Endothelial cell of umbilical vein (primary cell): ENCODE data around the gene KRT77. TPM values are rescaled to one million over a fixed set of nuclear protein-coding genes. Genes with fewer than 3 reads are reported as not detected.

ENCODE experiments used
- BruUV-seq: library from RNA; stranded (reverse); fragments of 400-500 nt; replicated peaks from 2 replicates; lab custom pipeline; 2021; lab: Mats Ljungman, UMichigan
- CTCF ChIA-PET: fragments of 300-600, 350-600 bp; sonication (Branson Sonifier 250); formaldehyde crosslinking; loops from one replicate; lab custom pipeline; 2021; ENCODE audit warnings: antibody characterized with exemption, inconsistent platforms; lab: Charles Lee
- POLR2A ChIA-PET: fragments of 300-600, 350-600 bp; sonication (Branson Sonifier 250); formaldehyde crosslinking; loops from one replicate; lab custom pipeline; 2021; ENCODE audit warnings: antibody characterized with exemption, inconsistent platforms; lab: Charles Lee
- DNase-seq: peaks from one replicate; pipeline ENCODE4 v3.0.0-alpha.2; 2011; ENCODE audit warnings: low read depth, low spot score
- FAIRE-seq: peaks from 2 replicates; lab custom pipeline; 2011; peaks lifted over from hg19 to GRCh38; lab: Jason Lieb, UNC
- H2AFZ ChIP-seq: 2 replicates; pipeline ENCODE4 v1.6.0; 2012; ENCODE audit warnings: low read depth, low read length, control low read depth, inconsistent platforms
- H3K27ac ChIP-seq: 2 replicates; pipeline ENCODE4 v1.5.1; 2011; ENCODE audit warnings: low read depth, mild to moderate bottlenecking, control low read depth, low read length, moderate library complexity; ENCODE audit not compliant: insufficient read depth
- H3K27me3 ChIP-seq, 2 experiments: 2 replicates each; pipeline versions ENCODE4 v1.6.0 to v1.6.1; 2011; ENCODE audit warnings: low read length in 2 of 2, mixed read lengths in 1 of 2; ENCODE audit not compliant: control insufficient read depth in 2 of 2, insufficient read depth in 2 of 2
- H3K36me3 ChIP-seq, 2 experiments: 2 replicates in 1 of 2; 3 replicates in 1 of 2; pipeline ENCODE4 v1.5.1; 2011; ENCODE audit warnings: low read length in 2 of 2, mild to moderate bottlenecking in 1 of 2, moderate library complexity in 1 of 2; ENCODE audit not compliant: control insufficient read depth in 2 of 2, insufficient read depth in 2 of 2; ENCODE audit errors: extremely low read depth in 1 of 2
- H3K4me1 ChIP-seq: 3 replicates; pipeline ENCODE4 v1.5.1; 2011; ENCODE audit warnings: mild to moderate bottlenecking, low read length; ENCODE audit not compliant: control insufficient read depth, insufficient read depth; ENCODE audit errors: extremely low read depth
- H3K4me2 ChIP-seq: 2 replicates; pipeline ENCODE4 v1.6.1; 2011; ENCODE audit warnings: low read length, control low read depth, mixed read lengths; ENCODE audit not compliant: insufficient read depth
- H3K4me3 ChIP-seq, 3 experiments: fragments of 200-600 bp in 1 of 3; sonication (generic), shearing (Covaris generic) in 1 of 3; replicated peaks in 1 of 3; 2 replicates each; pipeline ENCODE4 v1.5.1; 2011 to 2016; ENCODE audit warnings: control low read depth in 3 of 3, low read length in 3 of 3, mild to moderate bottlenecking in 2 of 3, inconsistent platforms in 1 of 3, low read depth in 1 of 3, moderate library complexity in 1 of 3; ENCODE audit not compliant: insufficient read depth in 1 of 3
- H3K79me2 ChIP-seq: 2 replicates; pipeline ENCODE4 v1.6.0; 2012; ENCODE audit warnings: low read length, inconsistent platforms; ENCODE audit not compliant: control insufficient read depth, insufficient read depth
- H3K9ac ChIP-seq: replicated peaks from 2 replicates; pipeline ENCODE3; 2011; ENCODE audit warnings: low read length, control low read depth; ENCODE audit not compliant: insufficient read depth; ENCODE audit errors: extremely low read depth
- H3K9me1 ChIP-seq: replicated peaks from 3 replicates; pipeline ENCODE4 v1.6.0; 2011; ENCODE audit warnings: mild to moderate bottlenecking, low read length; ENCODE audit not compliant: control insufficient read depth, insufficient read depth; ENCODE audit errors: extremely low read depth
- H3K9me3 ChIP-seq: replicated peaks from 2 replicates; pipeline ENCODE4 v1.5.1; 2012; ENCODE audit warnings: low read length, inconsistent platforms; ENCODE audit not compliant: control insufficient read depth, insufficient read depth
- H4K20me1 ChIP-seq: replicated peaks from 2 replicates; pipeline ENCODE3; 2011; ENCODE audit warnings: mild to moderate bottlenecking, low read length; ENCODE audit not compliant: control insufficient read depth, insufficient read depth; ENCODE audit errors: extremely low read depth
- EZH2 ChIP-seq: IDR thresholded peaks from 2 replicates; pipeline ENCODE4 v1.6.1; 2012; ENCODE audit warnings: borderline replicate concordance, low read depth, mild to moderate bottlenecking, moderate library complexity, low read length, inconsistent platforms; ENCODE audit not compliant: severe bottlenecking
- FOS ChIP-seq: IDR thresholded peaks from 2 replicates; pipeline ENCODE4 v1.6.1; 2011; ENCODE audit warnings: mild to moderate bottlenecking, low read length, moderate library complexity, borderline replicate concordance; ENCODE audit not compliant: insufficient read depth
- GATA2 ChIP-seq: IDR thresholded peaks from 2 replicates; pipeline ENCODE4 v1.7.0; 2011; ENCODE audit warnings: low read depth, mild to moderate bottlenecking, moderate library complexity, mixed read lengths, low read length; ENCODE audit not compliant: insufficient read length, insufficient read depth
- JUN ChIP-seq: IDR thresholded peaks from 2 replicates; pipeline ENCODE4 v1.6.1; 2011; ENCODE audit warnings: borderline replicate concordance, low read depth; ENCODE audit not compliant: insufficient read length, insufficient read depth
- MYC ChIP-seq: IDR thresholded peaks from one replicate; pipeline ENCODE4 v1.6.1; 2011; ENCODE audit warnings: mild to moderate bottlenecking, low read depth, low read length
- POLR2A ChIP-seq: IDR thresholded peaks from 2 replicates; pipeline ENCODE4 v1.6.1; 2012; ENCODE audit warnings: low read depth, mild to moderate bottlenecking, control low read depth, low read length
- POLR2AphosphoS5 ChIP-seq: IDR thresholded peaks from 2 replicates; pipeline ENCODE4 v1.6.1; 2012; ENCODE audit warnings: low read depth, mild to moderate bottlenecking, control low read depth, low read length, moderate library complexity; ENCODE audit not compliant: insufficient read depth
- dilution Hi-C: fragments of 300-500 bp; cut with MboI; formaldehyde crosslinking; loops from one replicate; pipeline ENCODE4 v1.15.0; 2019; ENCODE audit warnings: low sequenced_read_pairs; ENCODE audit not compliant: extremely low pct_ligation_motif_present
- intact Hi-C: fragments of 100-400 bp; cut with micrococcal nuclease; formaldehyde crosslinking; loops from one replicate; pipeline ENCODE4 v1.10.0; 2022
- polyA plus RNA-seq, 4 experiments: library from polyadenylated mRNA; depleted of rRNA in 3 of 4; stranded (reverse) in 3 of 4; unstranded in 1 of 4; fragments of >200 nt; gene quantifications; 2 replicates each; pipeline versions ENCODE4 v1.2.1 to v1.2.3, GENCODE V29; 2011 to 2012; ENCODE audit warnings: missing spikeins in 1 of 4
- total RNA-seq: library from RNA; stranded (reverse); gene quantifications from 2 replicates; pipeline ENCODE4 v1.2.3, GENCODE V29; 2021
- TF ChIP-seq, protein P1 (sequence below): IDR thresholded peaks from 2 replicates; pipeline ENCODE4 v1.6.1; 2011; ENCODE audit not compliant: insufficient read depth, insufficient read length
- TF ChIP-seq, protein P2 (sequence below), 2 donors: IDR thresholded peaks; 1 replicate in 1 of 2; 2 replicates in 1 of 2; pipeline ENCODE4 v1.5.1; 2011; ENCODE audit warnings: low read length in 2 of 2, mild to moderate bottlenecking in 2 of 2, moderate library complexity in 2 of 2, control low read depth in 1 of 2, inconsistent platforms in 1 of 2, low read depth in 1 of 2; ENCODE audit not compliant: insufficient read depth in 1 of 2; ENCODE audit errors: extremely low read depth in 1 of 2

Gene KRT77
- total and polyA plus RNA-seq, 2 donors (not counting 3 experiments of a cell fraction or from before 2014, with no cell fraction given): not detected

DNA sequence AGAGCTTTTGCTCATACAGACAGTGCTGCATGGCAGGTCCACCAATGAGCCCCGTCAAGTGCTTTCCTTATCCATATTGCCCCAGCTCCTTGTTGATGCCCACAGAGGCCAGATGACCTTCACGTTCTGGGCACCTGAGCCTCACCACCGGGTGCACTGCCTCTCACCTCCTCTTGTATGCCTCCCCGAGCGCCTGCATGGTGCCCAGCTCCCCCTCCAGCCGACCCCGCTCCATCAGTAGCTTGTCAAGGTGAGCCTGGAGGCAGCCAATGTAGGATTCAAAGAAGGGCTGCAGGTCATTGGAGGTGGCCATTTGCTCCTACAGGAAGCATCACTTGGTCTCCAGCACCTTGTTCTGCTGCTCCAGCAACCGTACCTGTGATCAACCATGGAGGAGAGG lies 31.8 kb upstream of the KRT77 start:
- BruUV-seq: no TSS peak
- Histone ChIP-seq H2AFZ (no peak overlapping the region), H3K27ac (no peak overlapping the region), H3K36me3 (no peaks in the 10 kb centered on the region), H3K27me3 (no peaks in the 10 kb centered on the region), H4K20me1 (no peaks in the 10 kb centered on the region), H3K4me1 (no peaks in the 10 kb centered on the region), H3K4me3 (no peak overlapping the region), H3K4me2 (no peak overlapping the region), H3K9me3 (no peaks in the 10 kb centered on the region), H3K9me1 (no peaks in the 10 kb centered on the region), H3K9ac (no peak overlapping the region), H3K79me2 (no peaks in the 10 kb centered on the region)
- POLR2A ChIA-PET: no interaction called here
- CTCF ChIA-PET: no interaction called here
- TF ChIP-seq JUN: no peak
- no peak for TF ChIP-seq POLR2AphosphoS5
- no peak for TF ChIP-seq EZH2
- TF ChIP-seq MYC: no peak
- TF ChIP-seq, protein P1, sequence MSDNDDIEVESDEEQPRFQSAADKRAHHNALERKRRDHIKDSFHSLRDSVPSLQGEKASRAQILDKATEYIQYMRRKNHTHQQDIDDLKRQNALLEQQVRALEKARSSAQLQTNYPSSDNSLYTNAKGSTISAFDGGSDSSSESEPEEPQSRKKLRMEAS: no peak
- no peak for TF ChIP-seq GATA2
- TF ChIP-seq POLR2A: no peak
- TF ChIP-seq, protein P2, sequence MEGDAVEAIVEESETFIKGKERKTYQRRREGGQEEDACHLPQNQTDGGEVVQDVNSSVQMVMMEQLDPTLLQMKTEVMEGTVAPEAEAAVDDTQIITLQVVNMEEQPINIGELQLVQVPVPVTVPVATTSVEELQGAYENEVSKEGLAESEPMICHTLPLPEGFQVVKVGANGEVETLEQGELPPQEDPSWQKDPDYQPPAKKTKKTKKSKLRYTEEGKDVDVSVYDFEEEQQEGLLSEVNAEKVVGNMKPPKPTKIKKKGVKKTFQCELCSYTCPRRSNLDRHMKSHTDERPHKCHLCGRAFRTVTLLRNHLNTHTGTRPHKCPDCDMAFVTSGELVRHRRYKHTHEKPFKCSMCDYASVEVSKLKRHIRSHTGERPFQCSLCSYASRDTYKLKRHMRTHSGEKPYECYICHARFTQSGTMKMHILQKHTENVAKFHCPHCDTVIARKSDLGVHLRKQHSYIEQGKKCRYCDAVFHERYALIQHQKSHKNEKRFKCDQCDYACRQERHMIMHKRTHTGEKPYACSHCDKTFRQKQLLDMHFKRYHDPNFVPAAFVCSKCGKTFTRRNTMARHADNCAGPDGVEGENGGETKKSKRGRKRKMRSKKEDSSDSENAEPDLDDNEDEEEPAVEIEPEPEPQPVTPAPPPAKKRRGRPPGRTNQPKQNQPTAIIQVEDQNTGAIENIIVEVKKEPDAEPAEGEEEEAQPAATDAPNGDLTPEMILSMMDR (IDR thresholded peaks at IDR 0.05; ENCODE audit: extremely low read depth in 1 of 2, insufficient read depth in 1 of 2, low read depth in 1 of 2, low read length in 2 of 2): no peak
- no peak for TF ChIP-seq FOS
- intact Hi-C loops: no loop called here
- no peak for DNase-seq
- dilution Hi-C loops: no loop called here
- no peak for FAIRE-seq
